ENCODE measurements around the gene SLBP.

DNA sequence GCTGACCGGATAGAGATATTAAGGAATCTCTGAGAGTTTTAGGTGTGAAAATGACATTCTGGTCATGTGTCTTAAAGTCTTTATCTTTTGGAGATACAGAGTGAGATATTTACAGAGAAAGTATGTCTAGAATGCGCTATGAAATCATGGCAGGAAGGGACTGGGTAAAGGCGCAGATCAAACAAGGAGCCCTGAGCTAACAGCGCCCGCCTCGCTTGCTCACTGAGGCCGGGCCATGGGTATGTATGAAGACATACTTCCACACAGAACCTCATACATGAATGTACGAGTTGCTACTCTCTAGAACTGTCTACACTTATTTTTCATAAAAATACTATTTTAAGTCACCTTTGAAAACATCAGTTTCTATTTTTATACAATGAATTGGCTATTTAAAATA is 48.0 kb downstream of the SLBP start:
- TF ChIP-seq, protein P1, sequence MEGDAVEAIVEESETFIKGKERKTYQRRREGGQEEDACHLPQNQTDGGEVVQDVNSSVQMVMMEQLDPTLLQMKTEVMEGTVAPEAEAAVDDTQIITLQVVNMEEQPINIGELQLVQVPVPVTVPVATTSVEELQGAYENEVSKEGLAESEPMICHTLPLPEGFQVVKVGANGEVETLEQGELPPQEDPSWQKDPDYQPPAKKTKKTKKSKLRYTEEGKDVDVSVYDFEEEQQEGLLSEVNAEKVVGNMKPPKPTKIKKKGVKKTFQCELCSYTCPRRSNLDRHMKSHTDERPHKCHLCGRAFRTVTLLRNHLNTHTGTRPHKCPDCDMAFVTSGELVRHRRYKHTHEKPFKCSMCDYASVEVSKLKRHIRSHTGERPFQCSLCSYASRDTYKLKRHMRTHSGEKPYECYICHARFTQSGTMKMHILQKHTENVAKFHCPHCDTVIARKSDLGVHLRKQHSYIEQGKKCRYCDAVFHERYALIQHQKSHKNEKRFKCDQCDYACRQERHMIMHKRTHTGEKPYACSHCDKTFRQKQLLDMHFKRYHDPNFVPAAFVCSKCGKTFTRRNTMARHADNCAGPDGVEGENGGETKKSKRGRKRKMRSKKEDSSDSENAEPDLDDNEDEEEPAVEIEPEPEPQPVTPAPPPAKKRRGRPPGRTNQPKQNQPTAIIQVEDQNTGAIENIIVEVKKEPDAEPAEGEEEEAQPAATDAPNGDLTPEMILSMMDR (IDR thresholded peaks at IDR 0.05), result no peak
- TF ChIP-seq EZH2 (IDR thresholded peaks at IDR 0.05; ENCODE audit: borderline replicate concordance, insufficient read depth, low read depth, low read length, poor library complexity, severe bottlenecking), result no peak

Measured in B cell (primary cell).